Lung microvascular endothelial cell (primary cell): ENCODE data around the gene FAM163A. TPM values are rescaled to one million over a fixed set of nuclear protein-coding genes. Genes with fewer than 3 reads are reported as not detected.
A peak's percentile ranks its signal among the peaks of the same experiment; 100 is the strongest.
"Not testable (repeated sequence)": the region's sequence is repeated elsewhere in the genome, so short reads cannot be mapped to it uniquely, and the experiment has no call there.

Experiments used
- DNase-seq, 2 donors: peaks; one replicate each; pipeline versions ENCODE4 v3.0.0 to v3.0.0-alpha.2; 2010; ENCODE audit warnings: low read depth in 2 of 2
- total RNA-seq: library from RNA; depleted of rRNA; stranded (reverse); fragments of >200 nt; gene quantifications from 2 replicates; pipeline ENCODE4 v1.2.1, GENCODE V29; 2014

Gene FAM163A
- under 0.01 and 0.22 TPM in 2 replicates for total RNA-seq

- peak; percentile 2 to 10 for DNase-seq
These were observed at the start of gene FAM163A for GRCh38 chr1:179742717-179743678. TSS of gene FAM163A (plus strand) at chr1:179743291. CDS start at chr1:179813098, 69,807 bp downstream.

GRCh38 chr1:179694530-179694929 is 48.6 kb upstream of the FAM163A start:
- DNase-seq = not testable (repeated sequence)

GRCh38 chr1:179702946-179703539 is 40.0 kb upstream of the FAM163A start:
- no peak for DNase-seq

GRCh38 chr1:179706339-179706941 is 36.7 kb upstream of the FAM163A start:
- peak; percentile 81 to 85 for DNase-seq

- DNase-seq = no peak
These were observed 35.7 kb upstream of the FAM163A start for GRCh38 chr1:179707406-179707805.

GRCh38 chr1:179708434-179709195 is 34.5 kb upstream of the FAM163A start:
- peak; percentile 56 to 92 for DNase-seq

GRCh38 chr1:179709841-179710329 is 33.2 kb upstream of the FAM163A start:
- peak; percentile 95 to 98 for DNase-seq

GRCh38 chr1:179714159-179714558 is 28.9 kb upstream of the FAM163A start:
- DNase-seq = no peak

- no peak for DNase-seq
These were observed 28.5 kb upstream of the FAM163A start for GRCh38 chr1:179714623-179715022.

- no peak for DNase-seq
These were observed 23.8 kb upstream of the FAM163A start for GRCh38 chr1:179719272-179719671.

- no peak for DNase-seq
These were observed 14.8 kb upstream of the FAM163A start for GRCh38 chr1:179728271-179728670.

- DNase-seq = no peak
These were observed 13.2 kb upstream of the FAM163A start for GRCh38 chr1:179729881-179730280.

- no peak for DNase-seq
These were observed 11.4 kb upstream of the FAM163A start for GRCh38 chr1:179731643-179732042.

GRCh38 chr1:179742291-179742690 is 800 bp upstream of the FAM163A start:
- no peak for DNase-seq

GRCh38 chr1:179743679-179744400 is 749 bp downstream of the FAM163A start:
- peak; percentile 9 to 32 for DNase-seq

- no peak for DNase-seq
These were observed 1.5 kb downstream of the FAM163A start for GRCh38 chr1:179744401-179745130.

GRCh38 chr1:179745131-179745611 is 2.1 kb downstream of the FAM163A start:
- DNase-seq = no peak

GRCh38 chr1:179745743-179746142 is 2.7 kb downstream of the FAM163A start:
- no peak for DNase-seq

- DNase-seq = no peak
These were observed 4.5 kb downstream of the FAM163A start for GRCh38 chr1:179747611-179748010.

- no peak for DNase-seq
These were observed 5.7 kb downstream of the FAM163A start for GRCh38 chr1:179748772-179749171.
